GM12878 (cell line): ENCODE results near the gene SOX6. TPM values are rescaled to one million over a fixed set of nuclear protein-coding genes. Genes with fewer than 3 reads are reported as not detected.

ENCODE experiments used
- ATAC-seq: fragments of 200-7000 bp; cut with Tn5 transposase; 3 replicates; pipeline ENCODE4 v1.9.1; 2020; ENCODE audit warnings: mild to moderate bottlenecking, moderate library complexity
- BruUV-seq: library from RNA; stranded (reverse); fragments of 400-500 nt; replicated peaks from 2 replicates; lab custom pipeline; 2021; lab: Mats Ljungman, UMichigan
- CTCF ChIA-PET: fragments of 300-600 bp; sonication (Branson Sonifier 250); formaldehyde crosslinking; extraction: SDS; loops from one replicate; lab custom pipeline; 2021; ENCODE audit warnings: inconsistent platforms; lab: Yijun Ruan, JAX
- POLR2A ChIA-PET: fragments of 350-600 bp; formaldehyde crosslinking; extraction: SDS; loops from one replicate; lab custom pipeline; 2021; ENCODE audit warnings: inconsistent platforms; lab: Charles Lee
- RAD21 ChIA-PET: fragments of 300-600 bp; sonication (Branson Sonifier 250); formaldehyde crosslinking; loops from one replicate; lab custom pipeline; 2023; ENCODE audit warnings: antibody characterized with exemption; ENCODE audit not compliant: unreplicated experiment; lab: Charles Lee
- SMC1A ChIA-PET: fragments of 300-600 bp; sonication (Branson Sonifier 250); formaldehyde crosslinking; loops from one replicate; lab custom pipeline; 2023; ENCODE audit not compliant: unreplicated experiment, uncharacterized antibody; lab: Charles Lee
- DNase-seq: peaks from one replicate; pipeline ENCODE4 v3.0.0-alpha.2; 2011; ENCODE audit warnings: low read depth, low spot score
- FAIRE-seq: peaks from 3 replicates; lab custom pipeline; 2011; peaks lifted over from hg19 to GRCh38; lab: Jason Lieb, UNC
- H2AFZ ChIP-seq: 2 replicates; pipeline ENCODE4 v1.6.0; 2011; ENCODE audit warnings: low read depth, low read length, control low read depth; ENCODE audit not compliant: control insufficient read depth
- H3K27ac ChIP-seq: 2 replicates; pipeline ENCODE4 v1.5.1; 2011; ENCODE audit warnings: control low read depth; ENCODE audit not compliant: control insufficient read depth, insufficient read depth
- H3K27me3 ChIP-seq, 2 experiments: replicated peaks in 1 of 2; 2 replicates each; pipeline versions ENCODE4 v1.6.0 to v1.6.1; 2011; ENCODE audit warnings: low read length in 1 of 2; ENCODE audit not compliant: control insufficient read depth in 2 of 2, insufficient read depth in 2 of 2
- H3K36me3 ChIP-seq, 2 experiments: 2 replicates each; pipeline ENCODE4 v1.5.1; 2011; ENCODE audit warnings: low read length in 1 of 2; ENCODE audit not compliant: control insufficient read depth in 2 of 2, insufficient read depth in 2 of 2
- H3K4me1 ChIP-seq: 2 replicates; pipeline ENCODE4 v1.6.1; 2011; ENCODE audit warnings: mild to moderate bottlenecking, low read length, moderate library complexity, mixed read lengths; ENCODE audit not compliant: control insufficient read depth, insufficient read depth
- H3K4me2 ChIP-seq: 2 replicates; pipeline ENCODE4 v1.6.0; 2011; ENCODE audit warnings: control low read depth; ENCODE audit not compliant: control insufficient read depth, insufficient read depth
- H3K4me3 ChIP-seq: fragments of 200-600 bp; sonication (generic); 2 replicates; pipeline ENCODE4 v1.5.1; 2016
- H3K79me2 ChIP-seq: 2 replicates; pipeline ENCODE4 v1.6.0; 2011; ENCODE audit warnings: low read length; ENCODE audit not compliant: control insufficient read depth, insufficient read depth
- H3K9ac ChIP-seq: 2 replicates; pipeline ENCODE4 v1.8.0; 2011; ENCODE audit warnings: low read length, control low read depth, mixed read lengths; ENCODE audit not compliant: control insufficient read depth, insufficient read depth
- H3K9me3 ChIP-seq: replicated peaks from 3 replicates; pipeline ENCODE4 v1.5.1; 2011; ENCODE audit warnings: mild to moderate bottlenecking, low read length; ENCODE audit not compliant: control insufficient read depth, insufficient read depth
- H4K20me1 ChIP-seq: 2 replicates; pipeline ENCODE4 v1.6.0; 2011; ENCODE audit not compliant: control insufficient read depth, insufficient read depth
- BACH1 ChIP-seq: fragments of 450-650 bp; IDR thresholded peaks from 2 replicates; pipeline ENCODE4 v1.6.1; 2017; ENCODE audit warnings: mild to moderate bottlenecking, borderline replicate concordance
- CBFB ChIP-seq: IDR thresholded peaks from 2 replicates; pipeline ENCODE4 v1.6.1; 2016; ENCODE audit warnings: antibody characterized with exemption, low read depth
- HDAC2 ChIP-seq: fragments of 200-600 bp; sonication (generic); IDR thresholded peaks from 2 replicates; pipeline ENCODE4 v1.6.1; 2017
- HDAC6 ChIP-seq: fragments of 200-600 bp; sonication (generic); IDR thresholded peaks from one replicate; pipeline ENCODE4 v1.8.0; 2017; ENCODE audit warnings: antibody characterized with exemption; ENCODE audit not compliant: unreplicated experiment
- IRF3 ChIP-seq: fragments of 450-650 bp; IDR thresholded peaks from 2 replicates; pipeline ENCODE4 v1.6.1; 2014; ENCODE audit warnings: mild to moderate bottlenecking
- MTA3 ChIP-seq: IDR thresholded peaks from 2 replicates; pipeline ENCODE4 v1.6.1; 2012; ENCODE audit warnings: low read length, inconsistent platforms, borderline replicate concordance
- POLR2AphosphoS2 ChIP-seq: IDR thresholded peaks from 2 replicates; pipeline ENCODE4 v1.6.1; 2011; ENCODE audit warnings: low read depth, mild to moderate bottlenecking, low read length, improper control_type of control experiment, moderate library complexity
- POU2F2 ChIP-seq: IDR thresholded peaks from 3 replicates; pipeline ENCODE4 v1.6.1; 2011; ENCODE audit warnings: low read depth, mild to moderate bottlenecking, low read length, borderline replicate concordance
- RB1 ChIP-seq: fragments of 450-650 bp; formaldehyde crosslinking; IDR thresholded peaks from 2 replicates; pipeline ENCODE4 v1.6.1; 2017; ENCODE audit warnings: mild to moderate bottlenecking, borderline replicate concordance
- SPI1 ChIP-seq: IDR thresholded peaks from 2 replicates; pipeline ENCODE4 v1.6.1; 2011; ENCODE audit warnings: low read depth, mild to moderate bottlenecking, low read length, moderate library complexity, borderline replicate concordance; ENCODE audit not compliant: insufficient read depth
- TCF3 ChIP-seq: IDR thresholded peaks from 2 replicates; pipeline ENCODE4 v1.6.1; 2012; ENCODE audit warnings: low read depth, mild to moderate bottlenecking, low read length, borderline replicate concordance; ENCODE audit not compliant: insufficient read depth
- ZBTB11 ChIP-seq: fragments of 450-650 bp; formaldehyde crosslinking; IDR thresholded peaks from 2 replicates; pipeline ENCODE4 v1.5.0; 2022; ENCODE audit warnings: mild to moderate bottlenecking, missing genetic modification characterization
- ZNF622 ChIP-seq: fragments of 450-650 bp; IDR thresholded peaks from 2 replicates; pipeline ENCODE4 v1.6.1; 2017; ENCODE audit warnings: mild to moderate bottlenecking, inconsistent platforms
- WGBS: methylation state at CpG from one replicate; pipeline ENCODE4 v1.1.6; 2016; ENCODE audit warnings: low lambda C conversion rate; ENCODE audit not compliant: insufficient replicate concordance, insufficient coverage; ENCODE audit errors: missing lambda C conversion rate; 5-methylcytosine and 5-hydroxymethylcytosine counted together
- in situ Hi-C: fragments of 300-500 bp; cut with MboI; formaldehyde crosslinking; loops from 9 replicates; pipeline ENCODE4 v1.14.3; 2018; ENCODE audit warnings: mixed read lengths
- intact Hi-C: fragments of 100-400 bp; cut with micrococcal nuclease; formaldehyde crosslinking; loops from one replicate; pipeline ENCODE4 v1.14.2; 2022; ENCODE audit not compliant: unreplicated experiment
- polyA plus RNA-seq, 11 experiments: library from polyadenylated mRNA; depleted of rRNA in 4 of 11; unstranded in 6 of 11; stranded (reverse) in 5 of 11; fragments of >200 nt; fragmentation: Nextera tagmentation in 4 of 11; fragmentation: Illumina TruSeq in 1 of 11; extraction: Ambion mirVana in 4 of 11; extraction: Trizol in 1 of 11; gene quantifications; 1 replicate in 1 of 11; 2 replicates in 10 of 11; pipeline versions ENCODE4 v1.2.1 to v1.2.3, GENCODE V29; 2011 to 2016; ENCODE audit warnings: inconsistent platforms in 2 of 11, missing spikeins in 2 of 11, low read depth in 1 of 11
- total RNA-seq, 4 experiments: library from RNA; depleted of rRNA in 3 of 4; stranded (reverse); fragments of >200 nt in 3 of 4; fragmentation: Illumina TruSeq in 1 of 4; extraction: Trizol in 1 of 4; gene quantifications; 2 replicates each; pipeline versions ENCODE4 v1.2.1 to v1.2.3, GENCODE V29; 2013 to 2021

SOX6 gene
- total and polyA plus RNA-seq, 10 of the 15 experiments (the other 5 are each of a cell fraction or from before 2014, with no cell fraction given), result 0.03 to 0.71 (median 0.29) TPM; not detected in 4

- no peak for TF ChIP-seq POU2F2
- TF ChIP-seq, all 136 proteins: peak for 0
- Histone ChIP-seq H3K4me2 (no peak overlapping the region), H3K9ac (no peak overlapping the region), H3K27me3 (no peaks in the 10 kb centered on the region), H4K20me1 (no peaks in the 10 kb centered on the region), H3K4me1 (no peaks in the 10 kb centered on the region), H3K4me3 (no peak overlapping the region), H3K27ac (no peak overlapping the region), H3K9me3 (no peaks in the 10 kb centered on the region), H3K36me3 (no peaks in the 10 kb centered on the region), H2AFZ (no peak overlapping the region), H3K79me2 (no peaks in the 10 kb centered on the region)
- intact Hi-C loops, result no loop called here
- RAD21 ChIA-PET, result no interaction called here
- in situ Hi-C loops, result no loop called here
- POLR2A ChIA-PET, result no interaction called here
- no peak for FAIRE-seq
- CTCF ChIA-PET, result no interaction called here
- WGBS, result 6% methylated on average over 1 of the region's 1 CpG
- DNase-seq, result no peak
- no peak for ATAC-seq
- SMC1A ChIA-PET, result no interaction called here
- no TSS peak for BruUV-seq
Observed at GRCh38 chr11:16121853-16122252, 234.5 kb downstream of the SOX6 start.

GRCh38 chr11:16120008-16120407 lies 236.3 kb downstream of the SOX6 start:
- Histone ChIP-seq H3K27me3 (no peaks in the 10 kb centered on the region), H3K79me2 (no peaks in the 10 kb centered on the region), H3K9me3 (no peaks in the 10 kb centered on the region), H3K9ac (no peak overlapping the region), H3K4me1 (no peaks in the 10 kb centered on the region), H3K4me3 (no peak overlapping the region), H3K36me3 (no peaks in the 10 kb centered on the region), H3K4me2 (no peak overlapping the region), H3K27ac (no peak overlapping the region), H4K20me1 (no peaks in the 10 kb centered on the region), H2AFZ (no peak overlapping the region)
- ATAC-seq (no peak), FAIRE-seq (no peak), DNase-seq (no peak)
- in situ Hi-C loops, result no loop called here
- ChIA-PET SMC1A (no interaction called here), POLR2A (no interaction called here), CTCF (no interaction called here), RAD21 (no interaction called here)
- intact Hi-C loops, result no loop called here
- BruUV-seq, result no TSS peak
- TF ChIP-seq ZBTB11 (CRISPR knock-in tag) (no peak), BACH1 (no peak), TCF3 (no peak), CBFB (no peak), POLR2AphosphoS2 (no peak), MTA3 (no peak), RB1 (no peak), HDAC2 (no peak), SPI1 (no peak), HDAC6 (no peak), ZNF622 (no peak), IRF3 (no peak)
